ENCODE measurements around the gene CMC4.
A peak's percentile ranks its signal among the peaks of the same experiment; 100 is the strongest.

Gene CMC4

DNA sequence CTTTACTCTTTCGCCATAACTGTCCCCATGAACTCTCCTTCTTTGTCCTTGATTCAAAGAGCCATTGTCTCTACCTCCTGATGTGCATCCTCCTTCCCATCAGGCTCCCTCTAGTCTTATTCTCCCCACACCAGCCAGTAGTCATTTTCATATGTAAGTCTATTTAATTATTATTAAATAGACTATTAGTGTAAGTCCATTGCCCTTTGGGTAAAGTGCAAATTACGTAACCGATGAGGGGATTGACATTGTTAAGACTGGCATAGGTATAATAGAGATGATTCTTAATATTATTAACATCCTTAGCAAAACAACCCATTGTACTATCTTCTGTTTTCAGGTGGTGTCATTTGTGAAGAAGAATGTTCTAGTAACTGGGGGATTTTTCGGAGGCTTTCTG is 16.7 kb downstream of the CMC4 start:
- H3K27ac ChIP-seq (ENCODE audit: insufficient read depth, low read depth, low read length, poor library complexity, severe bottlenecking), result no peak overlapping the region
- 95 to 100% methylated on average over 1 of the region's 4 CpGs for WGBS, 2 experiments

GRCh38 chrX:155053656-155054055 is 17.3 kb downstream of the CMC4 start:
- Histone ChIP-seq H3K4me3 (ENCODE audit: insufficient read depth, low read depth, low read length) (no peak overlapping the region), H3K36me3 (ENCODE audit: control insufficient read depth, insufficient read depth, low read length) (no peaks in the 10 kb centered on the region), H3K27ac (ENCODE audit: insufficient read depth, low read depth, low read length, poor library complexity, severe bottlenecking) (no peak overlapping the region), H3K27me3 (ENCODE audit: control insufficient read depth, insufficient read depth, low read length, poor library complexity, severe bottlenecking) (no peaks in the 10 kb centered on the region), H3K9me3 (ENCODE audit: control insufficient read depth, low read length) (no peaks in the 10 kb centered on the region), H3K4me1 (ENCODE audit: control insufficient read depth, insufficient read depth, low read length) (no peaks in the 10 kb centered on the region)
- WGBS, 2 experiments, result 87 to 95% methylated on average over 3 of the region's 3 CpGs

More for the DNA sequence above, 16.7 kb downstream of the CMC4 start:
- Histone ChIP-seq H3K36me3 (ENCODE audit: control insufficient read depth, insufficient read depth, low read length) (no peaks in the 10 kb centered on the region), H3K27me3 (ENCODE audit: control insufficient read depth, insufficient read depth, low read length, poor library complexity, severe bottlenecking) (no peaks in the 10 kb centered on the region), H3K9me3 (ENCODE audit: control insufficient read depth, low read length) (no peaks in the 10 kb centered on the region), H3K4me1 (ENCODE audit: control insufficient read depth, insufficient read depth, low read length) (no peaks in the 10 kb centered on the region), H3K4me3 (ENCODE audit: insufficient read depth, low read depth, low read length) (no peak overlapping the region)

DNA sequence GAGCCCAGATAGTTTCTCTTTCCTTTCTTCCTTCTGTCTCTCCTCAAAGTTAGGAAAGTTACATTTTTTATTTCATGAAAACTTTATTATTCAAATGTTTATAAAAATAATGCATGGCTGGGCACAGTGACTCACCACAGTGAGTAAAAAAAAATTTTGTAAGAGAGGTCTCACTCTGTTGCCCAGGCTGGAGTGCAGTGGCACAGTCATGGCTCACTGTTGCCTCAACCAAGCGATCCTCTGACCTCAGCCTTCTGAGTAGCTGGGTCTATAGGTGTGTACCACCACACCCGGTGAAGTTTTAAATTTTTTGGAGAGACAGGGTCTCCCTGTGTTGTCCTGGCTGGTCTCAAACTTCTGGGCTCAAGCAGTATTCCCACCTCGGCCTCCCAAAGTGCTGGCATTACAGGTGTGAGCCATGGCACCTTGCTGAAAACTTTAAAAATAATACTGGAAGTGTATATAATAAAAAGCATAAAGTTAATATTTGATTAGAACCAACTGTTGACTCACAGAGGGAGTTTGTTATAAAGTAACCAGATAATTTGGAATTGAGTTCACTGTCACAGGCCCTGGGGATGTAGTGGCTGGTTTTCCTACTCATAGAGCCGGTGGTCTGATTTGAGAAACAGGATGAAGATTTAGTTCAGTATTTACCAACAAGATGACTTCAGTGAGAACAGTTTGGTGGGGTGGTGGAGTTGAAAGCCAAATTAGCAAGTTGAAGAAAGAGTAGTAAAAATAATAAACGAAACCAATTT is 18.0 kb downstream of the CMC4 start:
- Histone ChIP-seq H3K4me1 (ENCODE audit: control insufficient read depth, insufficient read depth, low read length) (no peaks in the 10 kb centered on the region), H3K27ac (ENCODE audit: insufficient read depth, low read depth, low read length, poor library complexity, severe bottlenecking) (no peak overlapping the region), H3K4me3 (ENCODE audit: insufficient read depth, low read depth, low read length) (no peak overlapping the region), H3K9me3 (ENCODE audit: control insufficient read depth, low read length) (no peaks in the 10 kb centered on the region), H3K27me3 (ENCODE audit: control insufficient read depth, insufficient read depth, low read length, poor library complexity, severe bottlenecking) (no peaks in the 10 kb centered on the region), H3K36me3 (ENCODE audit: control insufficient read depth, insufficient read depth, low read length) (no peaks in the 10 kb centered on the region)
- 94 to 95% methylated on average over 5 of the region's 5 CpGs for WGBS, 2 experiments

DNA sequence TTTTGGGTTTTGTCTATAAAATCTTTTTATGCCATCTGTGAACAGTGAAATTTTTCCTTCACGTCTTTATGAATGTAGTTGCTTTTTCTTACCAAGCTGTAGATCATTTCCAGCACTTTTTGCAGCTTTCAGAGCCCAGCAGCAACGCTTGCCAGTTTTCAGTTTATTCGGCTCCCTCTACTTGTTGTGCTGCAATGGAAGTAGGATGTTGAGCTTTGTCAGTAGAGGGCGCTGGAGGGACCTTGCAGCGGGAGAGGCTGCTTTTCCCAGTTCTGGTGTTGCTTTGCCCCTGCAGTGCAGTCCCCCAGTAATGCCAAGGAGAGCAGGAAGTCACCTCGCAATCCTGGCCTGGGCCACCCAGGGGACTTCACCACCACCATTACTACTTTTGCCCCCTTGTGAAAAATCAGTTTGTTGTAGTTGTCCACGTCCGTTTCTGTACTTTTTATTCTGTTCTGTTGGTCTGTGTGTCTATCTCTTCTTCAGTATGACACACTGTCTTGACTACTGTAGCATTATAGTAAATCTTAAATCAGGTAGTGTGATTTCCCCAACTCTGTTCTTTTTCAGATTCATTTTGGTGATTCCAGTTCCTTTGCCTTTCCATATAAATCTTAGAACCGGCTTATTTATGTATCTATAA is 21.8 kb downstream of the CMC4 start:
- H3K36me3 ChIP-seq (ENCODE audit: control insufficient read depth, insufficient read depth, low read length), result no peaks in the 10 kb centered on the region
- no peak overlapping the region for H3K27ac ChIP-seq (ENCODE audit: insufficient read depth, low read depth, low read length, poor library complexity, severe bottlenecking)
- no peaks in the 10 kb centered on the region for H3K27me3 ChIP-seq (ENCODE audit: control insufficient read depth, insufficient read depth, low read length, poor library complexity, severe bottlenecking)
- H3K4me3 ChIP-seq (ENCODE audit: insufficient read depth, low read depth, low read length), result no peak overlapping the region
- no peaks in the 10 kb centered on the region for H3K9me3 ChIP-seq (ENCODE audit: control insufficient read depth, low read length)
- WGBS, 2 experiments, result 14 to 44% methylated on average over 5 to 8 of the region's 9 CpGs
- H3K4me1 ChIP-seq (ENCODE audit: control insufficient read depth, insufficient read depth, low read length), result no peaks in the 10 kb centered on the region

GRCh38 chrX:155046811-155047528 is 24.0 kb downstream of the CMC4 start:
- Histone ChIP-seq H3K27ac (ENCODE audit: insufficient read depth, low read depth, low read length, poor library complexity, severe bottlenecking) (no peak overlapping the region), H3K36me3 (ENCODE audit: control insufficient read depth, insufficient read depth, low read length) (no peaks in the 10 kb centered on the region), H3K4me1 (ENCODE audit: control insufficient read depth, insufficient read depth, low read length) (no peaks in the 10 kb centered on the region), H3K4me3 (ENCODE audit: insufficient read depth, low read depth, low read length) (no peak overlapping the region), H3K27me3 (ENCODE audit: control insufficient read depth, insufficient read depth, low read length, poor library complexity, severe bottlenecking) (no peaks in the 10 kb centered on the region), H3K9me3 (ENCODE audit: control insufficient read depth, low read length) (no peaks in the 10 kb centered on the region)
- WGBS, 2 experiments, result 83 to 88% methylated on average over 4 to 5 of the region's 5 CpGs

GRCh38 chrX:155046129-155046810 is 24.7 kb downstream of the CMC4 start:
- no peak overlapping the region for H3K27ac ChIP-seq (ENCODE audit: insufficient read depth, low read depth, low read length, poor library complexity, severe bottlenecking)
- no peak overlapping the region for H3K4me3 ChIP-seq (ENCODE audit: insufficient read depth, low read depth, low read length)
- no peaks in the 10 kb centered on the region for H3K9me3 ChIP-seq (ENCODE audit: control insufficient read depth, low read length)
- H3K4me1 ChIP-seq (ENCODE audit: control insufficient read depth, insufficient read depth, low read length), result no peaks in the 10 kb centered on the region
- no peaks in the 10 kb centered on the region for H3K36me3 ChIP-seq (ENCODE audit: control insufficient read depth, insufficient read depth, low read length)
- no peaks in the 10 kb centered on the region for H3K27me3 ChIP-seq (ENCODE audit: control insufficient read depth, insufficient read depth, low read length, poor library complexity, severe bottlenecking)
- 95 to 97% methylated on average over 4 to 5 of the region's 6 CpGs for WGBS, 2 experiments

DNA sequence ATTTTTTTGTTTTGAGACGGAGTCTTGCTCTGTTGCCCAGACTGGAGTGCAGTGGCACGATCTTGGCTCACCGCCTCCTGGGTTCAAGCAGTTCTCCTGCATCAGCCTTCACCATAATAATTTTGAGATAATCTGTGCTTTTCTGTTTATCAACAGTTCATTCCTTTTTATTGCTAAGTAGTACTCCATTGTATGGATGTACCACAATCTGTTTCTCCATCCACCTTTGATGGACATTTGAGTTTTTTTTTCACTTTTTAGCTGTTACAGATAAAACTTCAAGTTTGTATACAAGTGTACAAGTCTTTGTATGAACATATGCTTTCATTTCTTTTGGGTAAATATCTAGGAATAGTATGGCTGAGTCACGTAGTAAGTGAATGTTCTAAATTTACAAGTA is 35.2 kb downstream of the CMC4 start:
- H3K4me1 ChIP-seq (ENCODE audit: control insufficient read depth, insufficient read depth, low read length), result no peaks in the 10 kb centered on the region
- WGBS, 2 experiments, result 96% methylated on average over 4 of the region's 4 CpGs; no CpG with 5 or more reads in 1 of the 2 experiments
- H3K27ac ChIP-seq (ENCODE audit: insufficient read depth, low read depth, low read length, poor library complexity, severe bottlenecking), result no peak overlapping the region
- no peaks in the 10 kb centered on the region for H3K36me3 ChIP-seq (ENCODE audit: control insufficient read depth, insufficient read depth, low read length)
- H3K9me3 ChIP-seq (ENCODE audit: control insufficient read depth, low read length), result no peaks in the 10 kb centered on the region
- H3K27me3 ChIP-seq (ENCODE audit: control insufficient read depth, insufficient read depth, low read length, poor library complexity, severe bottlenecking), result no peaks in the 10 kb centered on the region
- no peak overlapping the region for H3K4me3 ChIP-seq (ENCODE audit: insufficient read depth, low read depth, low read length)

DNA sequence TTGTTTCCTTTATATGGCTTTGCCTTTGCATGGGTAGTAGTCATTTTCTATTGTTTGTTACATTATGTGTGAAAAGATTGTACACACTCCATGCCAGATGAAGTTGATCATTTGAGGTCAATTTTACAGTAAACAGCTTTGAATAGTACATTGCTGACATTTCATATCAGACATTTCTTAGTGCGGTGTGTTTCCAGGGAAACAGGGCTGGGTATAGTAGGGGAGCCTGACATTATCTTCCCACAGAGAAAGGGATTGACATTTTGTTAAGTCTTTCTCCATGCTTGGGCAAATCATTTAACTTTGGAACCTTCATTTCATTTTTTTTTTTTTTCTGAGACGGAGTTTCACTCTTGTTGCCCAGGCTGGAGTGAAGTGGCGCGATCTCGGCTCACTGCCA is 39.3 kb downstream of the CMC4 start:
- no peaks in the 10 kb centered on the region for H3K36me3 ChIP-seq (ENCODE audit: control insufficient read depth, insufficient read depth, low read length)
- no peaks in the 10 kb centered on the region for H3K27me3 ChIP-seq (ENCODE audit: control insufficient read depth, insufficient read depth, low read length, poor library complexity, severe bottlenecking)
- H3K4me1 ChIP-seq (ENCODE audit: control insufficient read depth, insufficient read depth, low read length), result no peaks in the 10 kb centered on the region
- H3K9me3 ChIP-seq (ENCODE audit: control insufficient read depth, low read length), result no peaks in the 10 kb centered on the region
- H3K27ac ChIP-seq (ENCODE audit: insufficient read depth, low read depth, low read length, poor library complexity, severe bottlenecking), result no peak overlapping the region
- WGBS, 2 experiments, result 93 to 94% methylated on average over 5 of the region's 5 CpGs
- H3K4me3 ChIP-seq (ENCODE audit: insufficient read depth, low read depth, low read length), result no peak overlapping the region

DNA sequence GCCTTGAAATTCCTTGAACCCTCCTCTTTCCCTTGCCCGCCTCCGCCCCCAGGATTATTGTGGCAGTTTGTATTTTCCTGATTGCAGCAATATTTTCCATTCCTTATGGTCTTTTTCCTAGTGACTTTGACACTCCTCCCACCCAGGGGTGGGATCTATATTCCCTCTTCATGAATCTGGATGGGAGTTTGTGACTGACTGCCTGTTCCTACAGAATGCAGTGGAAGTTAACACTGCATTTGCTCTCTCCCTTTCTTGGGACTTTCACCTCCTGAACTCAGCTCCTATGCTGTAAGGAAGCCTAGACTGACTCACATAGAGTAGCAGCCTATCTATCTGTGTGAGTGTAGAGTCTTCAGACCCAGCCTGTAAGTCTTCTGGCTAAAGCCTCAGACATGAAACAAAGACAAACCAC is 42.1 kb downstream of the CMC4 start:
- H3K27ac ChIP-seq (ENCODE audit: insufficient read depth, low read depth, low read length, poor library complexity, severe bottlenecking), result no peak overlapping the region
- 91% methylated on average over 2 of the region's 2 CpGs; no CpG with 5 or more reads in 1 of the 2 experiments for WGBS, 2 experiments

GRCh38 chrX:155028129-155028528 is 42.8 kb downstream of the CMC4 start:
- Histone ChIP-seq H3K27ac (ENCODE audit: insufficient read depth, low read depth, low read length, poor library complexity, severe bottlenecking) (no peak overlapping the region), H3K4me3 (ENCODE audit: insufficient read depth, low read depth, low read length) (peak overlapping the region; percentile 66)
- WGBS, 2 experiments, result 61 to 62% methylated on average over 2 to 3 of the region's 3 CpGs

More for the DNA sequence above, 42.1 kb downstream of the CMC4 start:
- Histone ChIP-seq H3K4me1 (ENCODE audit: control insufficient read depth, insufficient read depth, low read length) (no peaks in the 10 kb centered on the region), H3K36me3 (ENCODE audit: control insufficient read depth, insufficient read depth, low read length) (no peaks in the 10 kb centered on the region), H3K4me3 (ENCODE audit: insufficient read depth, low read depth, low read length) (no peak overlapping the region), H3K9me3 (ENCODE audit: control insufficient read depth, low read length) (no peaks in the 10 kb centered on the region), H3K27me3 (ENCODE audit: control insufficient read depth, insufficient read depth, low read length, poor library complexity, severe bottlenecking) (no peaks in the 10 kb centered on the region)

More at GRCh38 chrX:155028129-155028528, 42.8 kb downstream of the CMC4 start:
- H3K27me3 ChIP-seq (ENCODE audit: control insufficient read depth, insufficient read depth, low read length, poor library complexity, severe bottlenecking), result no peaks in the 10 kb centered on the region
- H3K4me1 ChIP-seq (ENCODE audit: control insufficient read depth, insufficient read depth, low read length), result no peaks in the 10 kb centered on the region
- no peaks in the 10 kb centered on the region for H3K9me3 ChIP-seq (ENCODE audit: control insufficient read depth, low read length)
- H3K36me3 ChIP-seq (ENCODE audit: control insufficient read depth, insufficient read depth, low read length), result no peaks in the 10 kb centered on the region

All from ectodermal cell (in vitro differentiated cells).